Karpas-422 (cell line): Measurements from ENCODE around the gene FTSJ3. TPM values are rescaled to one million over a fixed set of nuclear protein-coding genes. Genes with fewer than 3 reads are reported as not detected.
"Not testable (repeated sequence)": the region's sequence is repeated elsewhere in the genome, so short reads cannot be mapped to it uniquely, and the experiment has no call there.

Experiments used
- DNase-seq: peaks from one replicate; pipeline ENCODE4 v3.0.0-alpha.2; 2015
- H2AFZ ChIP-seq: fragments of 200-600 bp; sonication (generic); 2 replicates; pipeline ENCODE4 v1.6.1; 2014; ENCODE audit warnings: antibody characterized with exemption, low read length, mixed read lengths
- H3K27ac ChIP-seq: fragments of 200-600 bp; sonication (generic); 2 replicates; pipeline ENCODE4 v1.5.1; 2014; ENCODE audit warnings: mild to moderate bottlenecking, low read length, moderate library complexity
- H3K27me3 ChIP-seq: fragments of 200-600 bp; sonication (generic); 2 replicates; pipeline ENCODE4 v1.6.1; 2014; ENCODE audit warnings: low read length, mixed read lengths
- H3K36me3 ChIP-seq: fragments of 200-600 bp; sonication (generic); 2 replicates; pipeline ENCODE4 v1.6.1; 2014; ENCODE audit warnings: low read length, mixed read lengths; ENCODE audit not compliant: insufficient read depth
- H3K4me1 ChIP-seq: fragments of 200-600 bp; sonication (generic); 2 replicates; pipeline ENCODE4 v1.6.1; 2014; ENCODE audit warnings: mild to moderate bottlenecking, low read length, mixed read lengths
- H3K4me2 ChIP-seq: fragments of 200-600 bp; sonication (generic); 2 replicates; pipeline ENCODE4 v1.6.1; 2014; ENCODE audit warnings: low read length, low read depth, mild to moderate bottlenecking; ENCODE audit not compliant: poor library complexity, severe bottlenecking
- H3K4me3 ChIP-seq: fragments of 200-600 bp; sonication (generic); 2 replicates; pipeline ENCODE4 v1.5.1; 2014; ENCODE audit warnings: mild to moderate bottlenecking, antibody characterized with exemption, low read length, mixed read lengths
- H3K79me2 ChIP-seq: fragments of 200-600 bp; sonication (generic); 2 replicates; pipeline ENCODE4 v1.6.1; 2014; ENCODE audit warnings: mild to moderate bottlenecking, low read length, mixed read lengths
- H3K9ac ChIP-seq: fragments of 200-600 bp; sonication (generic); 2 replicates; pipeline ENCODE4 v1.6.0; 2014; ENCODE audit warnings: low read length
- H3K9me2 ChIP-seq: fragments of 200-600 bp; sonication (generic), shearing (Covaris generic); replicated peaks from 2 replicates; pipeline ENCODE4 v1.6.0; 2014; ENCODE audit warnings: mild to moderate bottlenecking, low read length, moderate library complexity; ENCODE audit not compliant: insufficient read depth
- H3K9me3 ChIP-seq: fragments of 300-700, 200-600 bp; sonication (generic); 2 replicates; pipeline ENCODE4 v1.6.1; 2014; ENCODE audit warnings: low read length, mixed read lengths
- H4K20me1 ChIP-seq: fragments of 200-600 bp; sonication (generic); 2 replicates; pipeline ENCODE4 v1.6.1; 2014; ENCODE audit warnings: mild to moderate bottlenecking, antibody characterized with exemption, low read length, low read depth; ENCODE audit not compliant: insufficient read depth
- total RNA-seq: library from RNA; depleted of rRNA; stranded (reverse); fragments of >200 nt; shearing (Covaris generic); gene quantifications from 2 replicates; pipeline ENCODE4 v1.2.3, GENCODE V29; 2014; ENCODE audit warnings: low replicate concordance

FTSJ3 gene
- total RNA-seq, 1 experiment from 2014 or later, result 39.5 TPM

DNA sequence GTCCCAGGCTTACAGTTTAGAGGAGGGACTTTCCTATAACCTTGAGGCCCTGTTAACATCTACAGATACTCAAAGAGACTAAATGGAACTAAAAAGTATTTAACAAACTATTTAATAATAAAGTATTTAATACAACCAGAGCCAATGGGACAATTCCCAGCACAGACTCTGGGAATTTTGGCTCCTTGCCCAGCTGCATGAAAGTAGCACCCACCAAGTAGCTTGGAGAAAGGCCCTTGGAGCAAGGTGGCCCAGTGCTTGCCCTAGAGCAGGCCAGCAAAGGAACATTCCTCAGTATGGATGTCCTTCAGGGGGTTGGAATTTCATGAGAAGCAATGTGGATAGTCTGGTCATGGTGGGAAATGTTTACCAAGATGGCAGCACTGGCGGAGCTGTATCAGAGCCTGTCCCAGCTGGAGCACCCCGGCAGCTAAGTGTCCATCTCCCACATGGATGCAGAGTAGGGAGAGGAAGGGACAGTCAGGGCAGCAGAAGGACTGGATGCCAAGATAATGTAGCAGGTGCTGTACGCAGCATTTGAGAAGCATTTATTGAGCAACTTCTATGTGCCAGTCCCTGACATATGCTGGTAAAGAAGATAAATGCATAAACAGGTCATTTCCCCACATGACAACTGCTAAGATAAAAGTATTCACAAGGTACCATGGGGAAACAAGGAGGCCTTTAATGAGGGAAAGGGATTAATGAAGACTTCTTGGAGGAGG lies 20.2 kb upstream of the FTSJ3 start:
- H4K20me1 ChIP-seq, result no peaks in the 10 kb centered on the region
- no peak overlapping the region for H3K4me3 ChIP-seq
- no peak overlapping the region for H2AFZ ChIP-seq
- no peaks in the 10 kb centered on the region for H3K27me3 ChIP-seq
- H3K4me2 ChIP-seq, result no peak overlapping the region
- H3K27ac ChIP-seq, result no peak overlapping the region
- H3K36me3 ChIP-seq, result no peaks in the 10 kb centered on the region
- peaks cover 5% of the 10 kb centered on the region; the same call in 1 of the 2 replicates for H3K9me3 ChIP-seq
- no peaks in the 10 kb centered on the region; the same call in 1 of the 2 replicates for H3K79me2 ChIP-seq
- no peaks in the 10 kb centered on the region for H3K9me2 ChIP-seq
- H3K9ac ChIP-seq, result no peak overlapping the region
- DNase-seq, result no peak
- peaks cover 11% of the 10 kb centered on the region for H3K4me1 ChIP-seq

DNA sequence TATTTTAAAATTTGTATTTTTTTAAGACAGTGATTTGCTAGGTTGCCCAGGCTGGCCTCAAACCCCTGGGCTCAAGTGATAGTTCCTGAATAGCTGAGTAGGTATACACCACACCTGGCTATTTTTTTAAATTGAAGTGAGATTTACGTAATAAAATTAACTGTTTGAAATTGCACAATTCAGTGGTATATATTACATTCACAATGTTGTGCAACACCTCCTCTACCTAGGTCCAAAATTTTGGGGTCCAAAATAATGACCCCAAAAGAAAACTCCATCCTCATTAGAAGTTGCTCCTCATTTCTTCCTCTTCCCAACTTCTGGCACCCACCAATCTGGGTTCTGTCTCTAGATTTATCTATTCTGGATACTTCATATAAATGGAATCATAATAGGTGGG lies 18.0 kb upstream of the FTSJ3 start:
- no peak overlapping the region for H2AFZ ChIP-seq
- no peak overlapping the region for H3K9ac ChIP-seq
- H3K9me2 ChIP-seq, result no peaks in the 10 kb centered on the region
- no peaks in the 10 kb centered on the region for H3K36me3 ChIP-seq
- peaks cover 5% of the 10 kb centered on the region; the same call in 1 of the 2 replicates for H3K9me3 ChIP-seq
- H4K20me1 ChIP-seq, result peaks cover 9% of the 10 kb centered on the region; the same call in 1 of the 2 replicates
- H3K27ac ChIP-seq, result no peak overlapping the region
- H3K4me2 ChIP-seq, result no peak overlapping the region
- H3K4me1 ChIP-seq, result peaks cover 21% of the 10 kb centered on the region
- no peak overlapping the region for H3K4me3 ChIP-seq
- peaks cover 18% of the 10 kb centered on the region for H3K79me2 ChIP-seq
- no peaks in the 10 kb centered on the region for H3K27me3 ChIP-seq
- no peak for DNase-seq

DNA sequence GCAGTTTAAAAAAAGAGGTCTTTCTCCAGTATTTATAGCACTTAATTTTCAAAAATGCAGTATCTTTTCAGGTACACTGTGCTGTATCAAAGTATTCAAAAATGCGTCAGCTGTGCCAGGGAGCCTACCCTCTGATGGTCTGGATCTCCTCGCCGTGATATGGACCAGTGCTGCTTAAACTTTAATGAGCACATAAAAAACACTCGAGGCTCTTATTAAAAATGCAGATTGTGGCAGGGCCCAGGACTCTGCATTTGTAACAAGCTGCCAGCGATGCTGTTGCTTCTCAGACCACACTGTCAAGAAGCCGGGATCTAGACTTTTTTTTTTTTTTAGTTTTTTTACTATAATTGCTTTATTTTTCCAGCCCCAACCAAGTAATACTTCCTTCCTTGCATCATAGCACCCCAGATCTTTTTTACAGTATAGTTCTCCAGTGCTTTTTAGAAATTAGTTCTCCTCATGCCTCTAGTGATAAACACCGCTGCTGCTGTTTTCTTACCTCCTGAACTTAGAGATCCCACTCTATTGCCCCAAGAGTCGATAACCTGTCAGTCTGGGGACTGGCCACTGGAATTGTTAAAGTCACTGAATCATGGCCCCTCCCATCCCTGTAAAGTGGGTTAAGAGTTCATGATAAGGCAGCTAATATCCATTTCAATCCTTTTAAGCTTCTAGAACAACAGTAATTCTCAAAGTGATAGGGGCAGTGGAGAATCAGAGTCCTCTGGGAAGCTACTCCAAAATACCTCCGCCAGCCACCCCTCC lies 16.6 kb upstream of the FTSJ3 start:
- Histone ChIP-seq H3K4me2 (peak overlapping the region; percentile 57), H3K27me3 (no peaks in the 10 kb centered on the region), H3K79me2 (peaks cover 32% of the 10 kb centered on the region), H3K4me1 (peaks cover 35% of the 10 kb centered on the region), H3K4me3 (peak overlapping the region; percentile 94), H4K20me1 (peaks cover 9% of the 10 kb centered on the region; the same call in 1 of the 2 replicates), H3K36me3 (no peaks in the 10 kb centered on the region), H3K27ac (peak overlapping the region; percentile 28), H3K9me3 (peaks cover 5% of the 10 kb centered on the region; the same call in 1 of the 2 replicates), H2AFZ (peak overlapping the region; percentile 12; the same call in 1 of the 2 replicates), H3K9me2 (no peaks in the 10 kb centered on the region), H3K9ac (peak overlapping the region; percentile 81)
- DNase-seq, result no peak

DNA sequence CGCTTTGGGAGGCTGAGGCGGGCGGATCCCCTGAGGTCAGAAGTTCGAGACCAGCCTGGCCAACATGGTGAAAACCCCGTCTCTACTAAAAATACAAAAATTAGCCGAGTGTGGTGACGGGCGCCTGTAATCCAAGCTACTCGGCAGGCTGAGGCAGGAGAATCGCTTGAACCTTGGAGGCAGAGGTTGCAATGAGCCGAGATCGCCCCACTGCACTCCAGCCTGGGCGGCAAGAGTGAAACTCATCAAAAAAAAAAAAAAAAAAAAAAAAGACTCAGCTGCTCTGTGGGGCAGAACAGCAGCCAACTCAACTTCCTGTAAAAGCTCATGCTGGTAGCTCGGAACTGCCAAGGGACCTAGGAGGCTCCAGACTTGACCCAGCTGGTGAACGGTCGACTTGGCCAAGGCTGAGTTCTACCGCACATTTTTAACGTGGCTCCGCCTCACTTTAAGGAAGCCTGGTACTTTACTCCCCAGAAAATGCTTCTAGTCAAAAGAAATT lies 16.0 kb upstream of the FTSJ3 start:
- DNase-seq, result peak; percentile 83
- not testable (repeated sequence) for H3K36me3 ChIP-seq, H3K9me3 ChIP-seq, H3K9me2 ChIP-seq, H3K27me3 ChIP-seq
- H3K4me1 ChIP-seq, result peaks cover 40% of the 10 kb centered on the region
- peak overlapping the region; percentile 28 for H3K27ac ChIP-seq
- peaks cover 39% of the 10 kb centered on the region for H3K79me2 ChIP-seq
- H3K4me3 ChIP-seq, result peak overlapping the region; percentile 94
- peak overlapping the region; percentile 81 for H3K9ac ChIP-seq
- peak overlapping the region; percentile 57 for H3K4me2 ChIP-seq
- peaks cover 14% of the 10 kb centered on the region; the same call in 1 of the 2 replicates for H4K20me1 ChIP-seq
- H2AFZ ChIP-seq, result peak overlapping the region; percentile 65; the same call in 1 of the 2 replicates

DNA sequence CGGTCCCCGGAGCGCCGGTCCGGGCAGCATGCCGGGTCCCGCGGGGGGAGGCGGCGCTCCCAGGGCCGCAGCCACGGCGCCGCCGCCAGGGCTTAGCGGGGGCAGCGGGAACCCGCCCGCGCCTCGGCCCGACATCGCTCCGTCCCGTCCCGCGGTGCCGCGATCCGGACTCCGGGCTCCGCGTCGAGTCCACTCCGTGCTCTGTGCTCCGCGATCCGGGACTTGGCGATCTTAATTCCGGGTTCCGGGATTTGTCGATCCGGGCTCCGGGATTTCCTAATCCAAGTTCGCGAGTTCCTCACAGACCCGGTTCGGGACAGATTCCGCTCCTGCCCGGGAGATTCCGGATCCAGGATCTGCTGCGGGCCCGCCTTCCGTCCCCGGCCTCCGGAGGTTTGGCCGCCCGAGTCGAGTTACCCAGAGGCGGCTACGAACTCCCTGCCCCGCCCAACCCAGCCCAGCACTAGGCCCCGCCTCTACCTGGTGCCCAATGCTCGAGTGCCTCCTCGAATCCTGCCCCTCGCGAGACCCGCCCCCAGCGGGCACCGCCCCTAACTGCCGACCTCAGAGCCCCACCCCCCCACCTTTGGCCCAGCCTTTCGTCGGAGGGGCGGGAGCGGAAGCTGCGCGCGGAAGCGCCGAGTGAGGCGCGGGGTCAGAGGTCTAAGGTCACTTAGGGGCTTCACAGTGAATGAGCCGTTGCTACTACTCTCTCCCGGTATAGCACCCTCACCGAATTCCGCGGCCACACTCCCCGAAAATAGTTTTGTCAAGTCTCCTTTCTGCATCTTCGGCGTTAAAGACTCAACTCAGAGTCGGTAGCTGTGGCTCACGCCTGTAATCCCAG lies 15.3 kb upstream of the FTSJ3 start, which contains the start of gene SMARCD2:
Gene SMARCD2 (minus strand): TSS at position 146 of the 847 bp plus-strand sequence. CDS start 11 bp downstream, at position 135.
- DNase-seq, result peak; percentile 99
- peaks cover 17% of the 10 kb centered on the region; the same call in 1 of the 2 replicates for H4K20me1 ChIP-seq
- H3K4me1 ChIP-seq, result peaks cover 40% of the 10 kb centered on the region
- H3K4me3 ChIP-seq, result peak within 1 kb of the TSS; percentile 94
- peak within 1 kb of the TSS; percentile 84 for H3K4me2 ChIP-seq
- H3K79me2 ChIP-seq, result peaks cover 46% of the 10 kb centered on the region
- peak within 1 kb of the TSS; percentile 94 for H3K9ac ChIP-seq
- H3K9me2 ChIP-seq, result no peaks in the 10 kb centered on the region
- peak within 1 kb of the TSS; percentile 65; the same call in 1 of the 2 replicates for H2AFZ ChIP-seq
- no peaks in the 10 kb centered on the region for H3K9me3 ChIP-seq
- H3K36me3 ChIP-seq, result no peaks in the 10 kb centered on the region
- peak within 1 kb of the TSS; percentile 74 for H3K27ac ChIP-seq
- H3K27me3 ChIP-seq, result no peaks in the 10 kb centered on the region

DNA sequence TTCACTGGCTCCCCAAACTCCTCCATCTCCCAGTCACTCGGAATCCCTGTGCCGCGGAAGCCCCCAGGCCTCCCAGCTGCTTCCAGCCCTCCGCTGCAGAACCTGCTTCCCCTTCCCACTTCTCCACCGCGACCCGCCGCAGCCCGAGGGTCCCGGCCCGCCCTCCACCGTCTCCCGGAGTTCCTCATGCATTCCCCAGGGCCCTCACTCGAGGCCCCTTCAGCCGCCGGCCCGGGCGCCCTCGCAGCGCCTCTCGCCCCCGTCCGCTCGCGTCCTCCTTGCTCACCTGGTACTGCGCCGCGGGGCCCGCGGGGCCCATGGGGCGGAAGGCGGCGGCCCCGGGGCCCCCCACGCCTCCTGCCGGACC lies 14.7 kb upstream of the FTSJ3 start:
- Histone ChIP-seq H3K79me2 (peaks cover 52% of the 10 kb centered on the region), H3K27me3 (no peaks in the 10 kb centered on the region), H3K36me3 (no peaks in the 10 kb centered on the region), H3K27ac (peak overlapping the region; percentile 74), H3K9me3 (no peaks in the 10 kb centered on the region), H3K4me2 (peak overlapping the region; percentile 84), H2AFZ (no peak overlapping the region), H3K4me3 (peak overlapping the region; percentile 94), H3K9me2 (no peaks in the 10 kb centered on the region), H3K9ac (peak overlapping the region; percentile 94), H4K20me1 (peaks cover 19% of the 10 kb centered on the region; the same call in 1 of the 2 replicates), H3K4me1 (peaks cover 40% of the 10 kb centered on the region)
- DNase-seq, result peak; percentile 67

DNA sequence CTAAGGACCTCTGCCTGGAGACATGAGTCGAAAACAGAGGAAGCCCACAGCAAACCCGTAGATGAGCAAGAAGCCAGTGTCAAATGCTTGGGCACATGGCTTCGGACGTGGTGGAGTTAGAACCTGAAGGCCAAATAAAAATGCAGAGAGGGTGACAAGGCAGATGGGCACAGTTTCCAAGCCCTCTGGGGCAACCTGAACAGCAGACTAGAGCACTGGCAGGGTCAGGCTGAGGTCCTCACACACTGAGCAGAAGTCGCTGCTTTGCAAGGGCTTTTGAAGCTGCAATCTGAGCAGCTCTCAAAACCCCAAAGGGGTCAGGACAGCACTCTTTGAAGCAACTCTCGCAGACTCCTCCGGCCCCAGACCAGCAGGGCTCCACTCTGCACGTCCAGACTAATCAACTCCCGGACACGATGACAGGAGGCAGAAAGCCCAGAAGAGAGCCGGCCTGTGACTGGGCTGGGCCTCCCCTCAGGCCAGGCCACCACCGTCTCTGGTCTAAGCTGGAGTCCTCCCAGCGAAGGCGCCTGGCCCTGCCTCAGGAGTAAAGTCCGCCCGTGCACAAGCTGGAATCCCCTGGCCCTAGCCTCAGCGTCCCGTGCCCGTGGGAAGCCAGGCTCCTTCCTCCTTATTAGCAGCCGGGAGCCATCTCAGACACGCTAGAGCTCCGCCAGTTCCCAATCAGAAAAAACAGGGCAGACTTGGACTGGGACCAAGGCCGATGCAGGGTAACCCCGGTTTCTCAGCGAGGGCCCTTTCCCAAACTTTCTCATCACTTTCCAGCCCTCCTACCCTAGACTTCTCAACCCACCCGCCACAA lies 14.1 kb upstream of the FTSJ3 start:
- peak; percentile 74 for DNase-seq
- Histone ChIP-seq H3K4me3 (peak overlapping the region; percentile 94), H3K9me2 (no peaks in the 10 kb centered on the region), H2AFZ (no peak overlapping the region), H3K4me2 (peak overlapping the region; percentile 84), H3K36me3 (no peaks in the 10 kb centered on the region), H3K79me2 (peaks cover 58% of the 10 kb centered on the region), H3K9me3 (no peaks in the 10 kb centered on the region), H3K4me1 (peaks cover 40% of the 10 kb centered on the region), H3K27me3 (no peaks in the 10 kb centered on the region), H3K27ac (peak overlapping the region; percentile 74), H4K20me1 (peaks cover 19% of the 10 kb centered on the region; the same call in 1 of the 2 replicates), H3K9ac (peak overlapping the region; percentile 94)
